Prostate gland (tissue), 2 donors: Measurements from ENCODE around the gene ABCG1.

Source experiments
- CTCF ChIP-seq, 4 experiments: fragments of 200-600 bp in 2 of 4; fragments of 450-650 bp in 2 of 4; sonication (generic) in 2 of 4; IDR thresholded peaks; 1 replicate in 3 of 4; 2 replicates in 1 of 4; pipeline ENCODE4 v1.5.1; 2016 to 2019; ENCODE audit warnings: antibody characterized with exemption in 4 of 4, mild to moderate bottlenecking in 2 of 4, moderate library complexity in 2 of 4
- POLR2A ChIP-seq: fragments of 450-650 bp; IDR thresholded peaks from one replicate; pipeline ENCODE4 v1.6.1; 2016; ENCODE audit warnings: antibody characterized with exemption, mild to moderate bottlenecking

DNA sequence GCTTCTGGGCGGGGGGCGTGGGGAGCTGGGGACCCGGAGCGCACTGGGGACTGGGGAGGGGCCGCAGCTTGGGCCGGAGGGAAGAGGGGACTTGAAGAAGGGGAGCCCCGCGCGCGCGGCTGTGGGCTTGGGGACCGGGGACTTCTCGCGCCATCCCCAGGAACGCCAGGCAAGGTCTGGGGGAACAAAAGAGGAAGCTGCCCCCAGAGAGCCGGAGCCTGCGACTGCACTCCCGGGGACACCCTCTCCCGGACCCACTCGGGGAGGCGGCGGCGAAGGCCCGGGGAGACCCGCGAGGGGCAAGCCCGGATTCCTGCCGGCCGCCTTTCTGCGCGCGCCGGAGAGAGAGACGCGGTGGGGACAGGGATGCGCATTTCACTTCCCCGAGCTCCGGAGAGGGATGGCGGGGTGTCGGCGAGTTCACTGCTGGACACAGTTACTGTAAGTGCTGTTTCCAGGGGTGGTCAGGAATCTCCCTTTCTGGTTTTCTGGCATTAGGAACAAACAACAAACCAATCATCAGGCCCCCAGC is 732 bp downstream of the ABCG1 start:
- no peak for TF ChIP-seq CTCF (IDR thresholded peaks at IDR 0.05)
- no peak for TF ChIP-seq POLR2A
